ENCODE measurements around the gene JMJD8.
A peak's percentile ranks its signal among the peaks of the same experiment; 100 is the strongest.

Gene JMJD8

DNA sequence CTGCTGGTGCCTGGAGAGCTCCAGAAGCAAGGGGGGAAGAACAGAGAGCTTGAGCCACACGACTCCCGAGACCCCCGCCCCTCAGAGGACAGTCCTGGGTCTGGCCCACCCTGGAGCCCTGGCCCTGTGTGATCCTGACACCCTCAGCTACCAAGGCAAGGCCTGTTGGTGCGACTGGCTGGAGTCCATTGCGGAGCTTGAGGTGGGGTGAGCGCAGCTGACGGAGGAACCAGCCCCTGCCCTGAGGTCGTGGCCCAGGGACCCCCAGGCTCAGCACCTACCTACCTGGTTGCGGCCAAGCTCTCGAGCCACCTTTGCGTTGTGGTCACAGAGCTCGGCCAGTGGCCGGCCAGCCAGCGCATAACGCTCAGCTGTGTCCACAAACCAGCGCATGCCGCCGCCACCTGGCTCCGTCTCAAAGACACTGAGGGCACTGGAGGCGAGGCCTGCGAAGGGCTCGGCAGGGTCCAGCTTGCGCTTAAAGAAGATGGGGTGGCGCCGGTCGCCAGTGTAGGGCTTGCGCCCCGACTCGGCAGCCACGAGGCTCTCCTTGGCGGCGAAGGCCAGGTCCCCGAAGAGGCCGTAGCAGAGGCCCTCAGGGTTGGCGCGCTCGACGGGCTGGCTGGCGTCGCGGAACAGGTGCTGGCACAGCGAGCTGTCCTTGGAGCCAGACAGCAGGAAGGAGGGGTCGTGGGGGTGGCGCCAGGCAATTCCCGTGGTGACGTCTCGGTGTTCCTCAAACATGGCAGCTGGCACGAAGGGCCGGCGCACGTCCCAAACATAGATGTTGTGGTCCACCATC lies 2.5 kb upstream of the JMJD8 start:
- TF ChIP-seq, protein P1, sequence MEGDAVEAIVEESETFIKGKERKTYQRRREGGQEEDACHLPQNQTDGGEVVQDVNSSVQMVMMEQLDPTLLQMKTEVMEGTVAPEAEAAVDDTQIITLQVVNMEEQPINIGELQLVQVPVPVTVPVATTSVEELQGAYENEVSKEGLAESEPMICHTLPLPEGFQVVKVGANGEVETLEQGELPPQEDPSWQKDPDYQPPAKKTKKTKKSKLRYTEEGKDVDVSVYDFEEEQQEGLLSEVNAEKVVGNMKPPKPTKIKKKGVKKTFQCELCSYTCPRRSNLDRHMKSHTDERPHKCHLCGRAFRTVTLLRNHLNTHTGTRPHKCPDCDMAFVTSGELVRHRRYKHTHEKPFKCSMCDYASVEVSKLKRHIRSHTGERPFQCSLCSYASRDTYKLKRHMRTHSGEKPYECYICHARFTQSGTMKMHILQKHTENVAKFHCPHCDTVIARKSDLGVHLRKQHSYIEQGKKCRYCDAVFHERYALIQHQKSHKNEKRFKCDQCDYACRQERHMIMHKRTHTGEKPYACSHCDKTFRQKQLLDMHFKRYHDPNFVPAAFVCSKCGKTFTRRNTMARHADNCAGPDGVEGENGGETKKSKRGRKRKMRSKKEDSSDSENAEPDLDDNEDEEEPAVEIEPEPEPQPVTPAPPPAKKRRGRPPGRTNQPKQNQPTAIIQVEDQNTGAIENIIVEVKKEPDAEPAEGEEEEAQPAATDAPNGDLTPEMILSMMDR (IDR thresholded peaks at IDR 0.05; ENCODE audit: borderline replicate concordance, insufficient read depth, low read depth, low read length), result no peak

GRCh38 chr16:685967-686366 lies 1.8 kb upstream of the JMJD8 start:
- TF ChIP-seq, protein P1 (IDR thresholded peaks at IDR 0.05; ENCODE audit: borderline replicate concordance, insufficient read depth, low read depth, low read length), result peak; percentile 52
- H3K4me3 ChIP-seq (ENCODE audit: low read depth, low read length), result no peak overlapping the region

More for the DNA sequence above, 2.5 kb upstream of the JMJD8 start:
- no peak overlapping the region for H3K4me3 ChIP-seq (ENCODE audit: low read depth, low read length)

DNA sequence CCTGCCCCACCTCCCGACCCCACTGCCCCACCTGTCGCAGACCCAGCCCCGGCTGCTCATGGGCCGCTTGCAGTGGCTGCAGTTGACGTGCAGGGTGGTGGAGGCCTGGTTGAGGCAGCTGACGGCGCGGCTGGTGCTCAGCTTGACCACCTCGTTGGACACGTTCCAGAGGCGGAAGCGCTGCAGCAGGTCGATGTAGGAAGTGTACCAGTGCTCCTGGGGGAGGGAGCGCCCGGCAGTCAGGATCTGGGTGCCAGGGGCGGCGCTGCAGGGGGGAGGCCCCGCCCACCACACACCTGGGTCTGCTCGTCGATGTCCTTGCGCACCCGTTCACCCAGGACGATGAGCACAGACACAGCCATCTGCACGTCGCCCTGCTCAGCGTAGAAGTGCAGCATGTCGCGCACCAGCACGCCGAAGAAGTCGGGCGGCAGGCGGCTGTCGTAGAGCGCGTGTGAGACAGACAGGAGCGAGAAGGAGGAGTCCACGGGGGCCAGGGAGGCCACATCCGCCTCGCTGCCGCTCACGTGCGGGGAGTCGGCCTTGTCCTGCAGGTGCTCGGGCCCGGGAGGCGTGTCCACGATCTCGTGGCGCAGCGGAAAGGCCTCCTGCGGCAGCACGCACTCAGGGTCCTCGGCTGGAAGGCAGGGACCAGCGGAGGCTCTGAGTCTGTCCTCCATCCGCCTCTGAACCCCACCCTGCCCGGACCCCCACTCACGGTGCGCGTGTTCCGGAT lies 995 bp upstream of the JMJD8 start:
- H3K4me3 ChIP-seq (ENCODE audit: low read depth, low read length), result no peak overlapping the region
- TF ChIP-seq, protein P1 (IDR thresholded peaks at IDR 0.05; ENCODE audit: borderline replicate concordance, insufficient read depth, low read depth, low read length), result no peak

- TF ChIP-seq, protein P1 (IDR thresholded peaks at IDR 0.05; ENCODE audit: borderline replicate concordance, insufficient read depth, low read depth, low read length), result no peak
- peak overlapping the region; percentile 86 for H3K4me3 ChIP-seq (ENCODE audit: low read depth, low read length)
These were observed 601 bp downstream of the JMJD8 start for GRCh38 chr16:683396-684070.

DNA sequence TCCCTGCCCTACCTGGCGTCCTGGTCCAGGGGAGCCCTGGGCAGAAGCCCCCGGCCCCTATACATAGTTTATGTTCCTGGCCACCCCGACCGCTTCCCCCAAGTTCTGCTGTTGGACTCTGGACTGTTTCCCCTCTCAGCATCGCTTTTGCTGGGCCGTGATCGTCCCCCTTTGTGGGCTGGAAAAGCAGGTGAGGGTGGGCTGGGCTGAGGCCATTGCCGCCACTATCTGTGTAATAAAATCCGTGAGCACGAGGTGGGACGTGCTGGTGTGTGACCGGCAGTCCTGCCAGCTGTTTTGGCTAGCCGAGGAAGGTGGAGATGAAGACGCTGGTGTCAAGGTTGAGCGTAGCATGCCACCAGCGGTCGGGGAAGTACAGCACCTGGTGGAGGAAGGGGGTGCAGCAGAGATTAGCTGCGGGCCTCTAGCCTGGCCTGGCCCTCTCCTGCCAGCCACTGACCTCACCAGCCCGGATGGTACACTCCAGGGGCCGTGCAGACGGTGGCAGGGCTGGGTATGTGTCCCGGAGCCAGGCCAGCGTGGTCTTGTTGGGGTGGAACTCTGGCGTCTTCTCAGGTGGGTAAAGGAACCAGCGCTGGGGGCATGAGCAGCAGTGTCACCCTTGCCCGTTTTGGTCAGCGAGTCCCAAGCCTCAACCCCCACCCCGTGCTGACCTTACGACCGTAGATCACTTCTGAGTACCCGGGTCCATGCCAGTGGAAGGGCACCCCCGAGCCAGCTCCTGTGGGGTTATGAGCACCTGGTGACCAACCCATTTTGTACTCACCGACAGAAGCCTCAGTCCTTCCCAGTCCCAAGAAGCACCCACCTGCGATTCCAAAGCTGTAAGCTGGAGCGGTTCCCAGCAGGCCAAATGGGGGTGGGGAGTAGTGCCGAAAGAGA lies 1.4 kb downstream of the JMJD8 start:
- TF ChIP-seq, protein P1 (IDR thresholded peaks at IDR 0.05; ENCODE audit: borderline replicate concordance, insufficient read depth, low read depth, low read length), result no peak
- peak overlapping the region; percentile 86 for H3K4me3 ChIP-seq (ENCODE audit: low read depth, low read length)

- peak overlapping the region; percentile 86 for H3K4me3 ChIP-seq (ENCODE audit: low read depth, low read length)
- TF ChIP-seq, protein P1 (IDR thresholded peaks at IDR 0.05; ENCODE audit: borderline replicate concordance, insufficient read depth, low read depth, low read length), result no peak
These were observed 2.2 kb downstream of the JMJD8 start for GRCh38 chr16:681746-682427.

Data from GM12875 (cell line).